Measurements from ENCODE around the gene COL4A2.

Gene COL4A2

GRCh38 chr13:110546378-110546777, 239.3 kb downstream of the COL4A2 start:
- H3K9me3 ChIP-seq (ENCODE audit: control insufficient read depth, insufficient read depth, low read length), result peaks cover 2% of the 10 kb centered on the region; the same call in 1 of the 2 replicates
- 0 out of 2 replicates have a peak, but pooled peaks cover 2% of the 10 kb centered on the region for H3K4me1 ChIP-seq (ENCODE audit: insufficient read depth, low read length)
- H3K36me3 ChIP-seq (ENCODE audit: insufficient read depth, low read length), result peaks cover 13% of the 10 kb centered on the region
- no peak overlapping the region for H3K9ac ChIP-seq (ENCODE audit: low read depth, low read length)

GRCh38 chr13:110546926-110547325, 239.8 kb downstream of the COL4A2 start:
- H3K36me3 ChIP-seq (ENCODE audit: insufficient read depth, low read length), result peaks cover 13% of the 10 kb centered on the region

GRCh38 chr13:110548891-110549794, 242.1 kb downstream of the COL4A2 start:
- Histone ChIP-seq H3K9ac (ENCODE audit: low read depth, low read length) (no peak overlapping the region), H3K36me3 (ENCODE audit: insufficient read depth, low read length) (peaks cover 9% of the 10 kb centered on the region), H3K9me3 (ENCODE audit: control insufficient read depth, insufficient read depth, low read length) (peaks cover 2% of the 10 kb centered on the region; the same call in 1 of the 2 replicates), H3K4me1 (ENCODE audit: insufficient read depth, low read length) (no peaks in the 10 kb centered on the region)

More at GRCh38 chr13:110546926-110547325, 239.8 kb downstream of the COL4A2 start:
- no peak overlapping the region for H3K9ac ChIP-seq (ENCODE audit: low read depth, low read length)
- H3K9me3 ChIP-seq (ENCODE audit: control insufficient read depth, insufficient read depth, low read length), result peaks cover 2% of the 10 kb centered on the region; the same call in 1 of the 2 replicates
- H3K4me1 ChIP-seq (ENCODE audit: insufficient read depth, low read length), result no peaks in the 10 kb centered on the region

GRCh38 chr13:110549795-110550160, 242.7 kb downstream of the COL4A2 start:
- Histone ChIP-seq H3K36me3 (ENCODE audit: insufficient read depth, low read length) (peaks cover 9% of the 10 kb centered on the region), H3K9ac (ENCODE audit: low read depth, low read length) (no peak overlapping the region), H3K9me3 (ENCODE audit: control insufficient read depth, insufficient read depth, low read length) (peaks cover 2% of the 10 kb centered on the region; the same call in 1 of the 2 replicates), H3K4me1 (ENCODE audit: insufficient read depth, low read length) (peaks cover 2% of the 10 kb centered on the region; the same call in 1 of the 2 replicates)

GRCh38 chr13:110551284-110551683, 244.2 kb downstream of the COL4A2 start:
- Histone ChIP-seq H3K36me3 (ENCODE audit: insufficient read depth, low read length) (peaks cover 7% of the 10 kb centered on the region), H3K9ac (ENCODE audit: low read depth, low read length) (no peak overlapping the region), H3K9me3 (ENCODE audit: control insufficient read depth, insufficient read depth, low read length) (no peaks in the 10 kb centered on the region), H3K4me1 (ENCODE audit: insufficient read depth, low read length) (peaks cover 2% of the 10 kb centered on the region; the same call in 1 of the 2 replicates)

- Histone ChIP-seq H3K9ac (ENCODE audit: low read depth, low read length) (no peak overlapping the region), H3K4me1 (ENCODE audit: insufficient read depth, low read length) (peaks cover 2% of the 10 kb centered on the region; the same call in 1 of the 2 replicates), H3K9me3 (ENCODE audit: control insufficient read depth, insufficient read depth, low read length) (no peaks in the 10 kb centered on the region), H3K36me3 (ENCODE audit: insufficient read depth, low read length) (peaks cover 7% of the 10 kb centered on the region; the same call in 1 of the 2 replicates)
Measured at GRCh38 chr13:110552767-110553166, 245.7 kb downstream of the COL4A2 start.

GRCh38 chr13:110553417-110553816, 246.3 kb downstream of the COL4A2 start:
- no peaks in the 10 kb centered on the region for H3K9me3 ChIP-seq (ENCODE audit: control insufficient read depth, insufficient read depth, low read length)
- no peak overlapping the region for H3K9ac ChIP-seq (ENCODE audit: low read depth, low read length)
- H3K4me1 ChIP-seq (ENCODE audit: insufficient read depth, low read length), result peaks cover 2% of the 10 kb centered on the region; the same call in 1 of the 2 replicates
- H3K36me3 ChIP-seq (ENCODE audit: insufficient read depth, low read length), result peaks cover 7% of the 10 kb centered on the region; the same call in 1 of the 2 replicates

GRCh38 chr13:110554227-110554836, 247.2 kb downstream of the COL4A2 start:
- Histone ChIP-seq H3K36me3 (ENCODE audit: insufficient read depth, low read length) (peaks cover 7% of the 10 kb centered on the region; the same call in 1 of the 2 replicates), H3K9ac (ENCODE audit: low read depth, low read length) (no peak overlapping the region), H3K9me3 (ENCODE audit: control insufficient read depth, insufficient read depth, low read length) (no peaks in the 10 kb centered on the region)

GRCh38 chr13:110554946-110555345, 247.9 kb downstream of the COL4A2 start:
- H3K9me3 ChIP-seq (ENCODE audit: control insufficient read depth, insufficient read depth, low read length), result no peaks in the 10 kb centered on the region
- H3K4me1 ChIP-seq (ENCODE audit: insufficient read depth, low read length), result peaks cover 2% of the 10 kb centered on the region; the same call in 1 of the 2 replicates

More at GRCh38 chr13:110554227-110554836, 247.2 kb downstream of the COL4A2 start:
- peaks cover 2% of the 10 kb centered on the region; the same call in 1 of the 2 replicates for H3K4me1 ChIP-seq (ENCODE audit: insufficient read depth, low read length)

GRCh38 chr13:110555601-110556223, 248.6 kb downstream of the COL4A2 start:
- peaks cover 7% of the 10 kb centered on the region; the same call in 1 of the 2 replicates for H3K36me3 ChIP-seq (ENCODE audit: insufficient read depth, low read length)
- peaks cover 2% of the 10 kb centered on the region; the same call in 1 of the 2 replicates for H3K4me1 ChIP-seq (ENCODE audit: insufficient read depth, low read length)
- no peaks in the 10 kb centered on the region for H3K9me3 ChIP-seq (ENCODE audit: control insufficient read depth, insufficient read depth, low read length)
- no peak overlapping the region for H3K9ac ChIP-seq (ENCODE audit: low read depth, low read length)

More at GRCh38 chr13:110554946-110555345, 247.9 kb downstream of the COL4A2 start:
- peaks cover 7% of the 10 kb centered on the region; the same call in 1 of the 2 replicates for H3K36me3 ChIP-seq (ENCODE audit: insufficient read depth, low read length)
- no peak overlapping the region for H3K9ac ChIP-seq (ENCODE audit: low read depth, low read length)

GRCh38 chr13:110556224-110556606, 249.1 kb downstream of the COL4A2 start:
- Histone ChIP-seq H3K9me3 (ENCODE audit: control insufficient read depth, insufficient read depth, low read length) (no peaks in the 10 kb centered on the region), H3K36me3 (ENCODE audit: insufficient read depth, low read length) (peaks cover 7% of the 10 kb centered on the region; the same call in 1 of the 2 replicates), H3K4me1 (ENCODE audit: insufficient read depth, low read length) (peaks cover 2% of the 10 kb centered on the region; the same call in 1 of the 2 replicates), H3K9ac (ENCODE audit: low read depth, low read length) (no peak overlapping the region)

GRCh38 chr13:110557082-110557481, 250.0 kb downstream of the COL4A2 start:
- Histone ChIP-seq H3K9ac (ENCODE audit: low read depth, low read length) (no peak overlapping the region), H3K4me1 (ENCODE audit: insufficient read depth, low read length) (peaks cover 2% of the 10 kb centered on the region; the same call in 1 of the 2 replicates), H3K9me3 (ENCODE audit: control insufficient read depth, insufficient read depth, low read length) (no peaks in the 10 kb centered on the region), H3K36me3 (ENCODE audit: insufficient read depth, low read length) (peaks cover 7% of the 10 kb centered on the region; the same call in 1 of the 2 replicates)

GRCh38 chr13:110557610-110558305, 250.7 kb downstream of the COL4A2 start:
- Histone ChIP-seq H3K9me3 (ENCODE audit: control insufficient read depth, insufficient read depth, low read length) (no peaks in the 10 kb centered on the region), H3K4me1 (ENCODE audit: insufficient read depth, low read length) (peaks cover 2% of the 10 kb centered on the region; the same call in 1 of the 2 replicates), H3K36me3 (ENCODE audit: insufficient read depth, low read length) (peaks cover 7% of the 10 kb centered on the region; the same call in 1 of the 2 replicates), H3K9ac (ENCODE audit: low read depth, low read length) (no peak overlapping the region)
